ENCODE measurements around the gene SNX8. TPM values are rescaled to one million over a fixed set of nuclear protein-coding genes. Genes with fewer than 3 reads are reported as not detected.

SNX8 gene
- total and polyA plus RNA-seq, 2 of the 4 experiments (the other 2 are of a cell fraction), result 7.7 to 55.9 TPM

GRCh38 chr7:2353936-2354185 is 39.6 kb upstream of the SNX8 start (continued):
- TF ChIP-seq, protein P1, sequence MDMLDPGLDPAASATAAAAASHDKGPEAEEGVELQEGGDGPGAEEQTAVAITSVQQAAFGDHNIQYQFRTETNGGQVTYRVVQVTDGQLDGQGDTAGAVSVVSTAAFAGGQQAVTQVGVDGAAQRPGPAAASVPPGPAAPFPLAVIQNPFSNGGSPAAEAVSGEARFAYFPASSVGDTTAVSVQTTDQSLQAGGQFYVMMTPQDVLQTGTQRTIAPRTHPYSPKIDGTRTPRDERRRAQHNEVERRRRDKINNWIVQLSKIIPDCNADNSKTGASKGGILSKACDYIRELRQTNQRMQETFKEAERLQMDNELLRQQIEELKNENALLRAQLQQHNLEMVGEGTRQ (IDR thresholded peaks at IDR 0.05; ENCODE audit: low read depth, low read length), result peak; percentile 99
- TF ChIP-seq NFE2L2 (IDR thresholded peaks at IDR 0.05; ENCODE audit: low read depth, low read length) (0 out of 2 replicates have a peak, but pooled peaks have one; percentile 2), BHLHE40 (IDR thresholded peaks at IDR 0.05; ENCODE audit: low read depth, low read length) (peak; percentile 93; the same call in 1 of the 2 replicates), MXI1 (IDR thresholded peaks at IDR 0.05; ENCODE audit: borderline replicate concordance, low read depth, low read length) (peak; percentile 96; the same call in 1 of the 2 replicates)

Measured in IMR-90 (cell line).